A204.1 (cell line): ENCODE measurements around the gene AP2B1.
"Not testable (repeated sequence)": the region's sequence is repeated elsewhere in the genome, so short reads cannot be mapped to it uniquely, and the experiment has no call there.

ENCODE experiments used
- FAIRE-seq: peaks from 2 replicates; lab custom pipeline; 2012; peaks lifted over from hg19 to GRCh38; lab: Jason Lieb, UNC

The AP2B1 gene

DNA sequence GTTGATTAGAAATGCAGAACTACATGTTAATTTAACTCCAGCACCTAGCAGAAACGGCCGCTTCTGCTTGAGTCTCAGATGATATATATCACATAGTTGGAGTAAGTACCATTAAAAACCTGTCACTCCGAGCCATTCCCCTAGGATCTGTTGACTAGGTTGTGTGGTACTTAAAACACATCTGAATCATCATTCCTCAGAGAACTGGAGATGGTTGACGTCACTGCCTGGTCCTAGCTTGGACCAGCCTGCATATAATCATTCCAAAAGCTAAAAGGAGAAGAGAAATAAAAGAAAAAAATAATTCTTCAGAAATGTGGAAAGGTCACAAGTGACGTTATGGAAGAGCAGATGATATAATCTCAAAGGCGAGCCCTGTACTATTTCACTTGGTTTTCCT is 113.0 kb downstream of the AP2B1 start:
- FAIRE-seq: no peak

DNA sequence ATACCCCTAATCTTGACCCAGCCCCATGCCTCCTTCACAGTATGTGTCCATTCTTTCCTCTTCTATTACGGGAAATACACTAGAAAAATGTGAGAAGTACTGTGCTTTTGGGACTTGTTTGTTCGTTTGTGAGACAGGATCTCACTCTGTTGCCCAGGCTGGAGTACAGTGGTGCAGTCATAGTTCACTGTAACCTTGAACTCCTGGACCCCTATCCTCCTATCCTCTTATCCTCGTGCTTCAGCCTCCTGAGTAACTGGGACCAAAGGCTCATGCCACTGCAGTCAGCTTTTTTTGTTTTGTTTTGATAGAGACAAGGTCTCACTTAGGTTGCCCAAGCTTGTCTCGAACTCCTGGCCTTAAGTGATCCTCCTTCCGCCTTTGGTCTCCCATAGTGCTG is 114.4 kb downstream of the AP2B1 start:
- no peak for FAIRE-seq

DNA sequence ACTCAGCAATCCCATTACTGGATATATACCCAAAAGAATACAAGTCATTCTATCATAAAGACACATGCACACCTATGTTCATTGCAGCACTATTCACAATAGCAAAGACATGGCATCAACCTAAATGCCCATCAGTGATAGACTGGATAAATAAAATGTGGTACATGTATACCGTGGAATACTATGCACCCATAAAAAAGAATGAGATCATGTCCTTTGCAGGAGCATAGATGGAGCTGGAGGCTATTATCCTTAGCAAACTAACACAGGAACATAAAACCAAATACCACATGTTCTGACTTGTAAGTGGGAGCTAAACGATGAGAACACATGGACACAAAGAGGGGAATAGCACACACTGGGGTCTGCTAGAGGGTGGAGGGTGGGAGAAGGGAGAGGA is 116.2 kb downstream of the AP2B1 start:
- not testable (repeated sequence) for FAIRE-seq

DNA sequence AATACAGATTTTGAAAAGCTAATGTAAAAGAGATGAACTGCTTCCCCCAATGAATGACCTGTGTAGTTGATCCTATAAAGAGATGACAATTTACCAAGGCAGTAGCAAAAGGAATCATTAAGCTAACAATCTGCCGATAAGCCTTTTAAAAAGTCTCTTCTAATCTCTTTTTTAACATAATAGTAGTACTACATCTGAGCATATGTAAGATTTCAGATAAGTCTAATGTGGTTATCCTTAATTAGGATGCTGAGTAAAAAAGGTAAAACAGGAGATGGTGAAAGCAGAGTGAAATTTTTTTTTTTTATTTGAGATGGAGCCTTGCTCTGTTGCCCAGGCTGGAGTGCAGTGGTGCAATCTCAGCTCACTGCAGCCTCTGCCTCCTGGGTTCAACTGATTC is 118.1 kb downstream of the AP2B1 start:
- no peak for FAIRE-seq

DNA sequence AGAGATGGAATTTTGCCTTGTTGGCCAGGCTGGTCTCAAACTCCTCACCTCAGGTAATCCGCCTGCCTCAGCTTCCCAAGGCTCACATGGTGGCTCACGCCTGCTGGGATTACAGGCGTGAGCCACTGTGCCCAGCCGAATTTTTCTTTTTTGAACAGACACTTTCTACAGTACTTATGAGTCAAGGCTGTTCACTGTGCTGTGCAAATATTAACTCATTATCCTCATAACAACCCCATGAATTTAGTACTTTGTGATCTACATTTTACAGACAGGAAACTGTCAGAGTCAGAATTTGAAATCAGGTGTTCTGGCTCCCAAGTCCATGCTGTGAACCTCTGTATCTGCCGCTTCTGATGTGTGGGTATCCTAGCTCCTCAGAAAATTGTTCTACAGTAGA is 118.6 kb downstream of the AP2B1 start:
- FAIRE-seq: no peak

DNA sequence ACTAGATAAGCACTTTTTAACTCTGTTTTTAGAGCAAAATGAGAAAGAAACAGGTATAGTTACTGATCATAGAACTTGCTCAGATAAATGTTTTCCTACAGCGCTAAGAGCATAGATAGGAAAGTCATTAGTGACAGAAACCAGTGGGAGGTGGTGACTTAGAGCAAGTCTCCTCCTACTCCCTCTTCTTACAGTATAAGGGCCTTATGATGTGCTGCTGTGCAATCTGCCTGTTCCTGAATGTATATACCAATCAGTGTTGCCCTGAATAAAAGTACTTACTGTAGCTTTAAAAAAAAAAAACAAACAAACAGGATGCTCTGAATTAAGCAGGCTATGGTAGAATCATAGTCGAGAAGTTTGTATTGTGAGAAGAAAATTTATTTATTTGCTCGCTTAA is 121.0 kb downstream of the AP2B1 start:
- FAIRE-seq: no peak

DNA sequence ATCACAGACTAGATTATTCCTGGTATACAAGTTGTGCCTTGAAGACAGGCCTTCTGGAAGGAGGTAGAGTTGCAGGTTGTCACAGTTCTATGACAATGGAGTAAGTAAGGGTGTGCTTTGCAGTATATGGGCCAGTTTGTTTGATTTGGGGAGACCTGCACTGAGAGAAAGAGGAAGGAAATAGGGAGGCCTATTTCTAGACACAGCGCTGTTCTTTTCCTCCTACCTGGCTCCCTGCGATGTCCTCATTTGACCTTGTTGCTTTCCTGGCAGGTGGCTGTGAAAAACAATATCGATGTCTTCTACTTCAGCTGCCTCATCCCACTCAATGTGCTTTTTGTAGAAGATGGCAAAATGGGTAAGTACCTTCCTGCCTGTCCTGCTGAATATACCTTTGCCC is 121.8 kb downstream of the AP2B1 start:
- FAIRE-seq: no peak

DNA sequence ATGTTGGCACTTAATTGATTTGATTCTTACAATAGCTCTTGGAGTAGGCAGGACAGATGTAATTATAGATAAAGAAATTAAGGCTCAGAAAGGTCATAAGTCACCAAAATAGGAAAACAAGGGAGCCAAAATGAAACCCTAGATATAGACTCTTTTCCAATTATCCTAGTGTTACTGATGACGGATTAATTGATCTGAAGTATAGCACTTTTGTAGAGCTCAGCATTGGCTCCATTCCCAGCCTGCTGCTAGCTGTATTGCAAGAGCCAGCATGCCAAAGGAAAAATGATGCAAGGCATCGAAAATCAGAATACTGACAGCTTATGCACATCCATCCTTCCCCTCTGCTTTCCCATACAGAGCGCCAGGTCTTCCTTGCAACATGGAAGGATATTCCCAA is 122.8 kb downstream of the AP2B1 start:
- FAIRE-seq: no peak

DNA sequence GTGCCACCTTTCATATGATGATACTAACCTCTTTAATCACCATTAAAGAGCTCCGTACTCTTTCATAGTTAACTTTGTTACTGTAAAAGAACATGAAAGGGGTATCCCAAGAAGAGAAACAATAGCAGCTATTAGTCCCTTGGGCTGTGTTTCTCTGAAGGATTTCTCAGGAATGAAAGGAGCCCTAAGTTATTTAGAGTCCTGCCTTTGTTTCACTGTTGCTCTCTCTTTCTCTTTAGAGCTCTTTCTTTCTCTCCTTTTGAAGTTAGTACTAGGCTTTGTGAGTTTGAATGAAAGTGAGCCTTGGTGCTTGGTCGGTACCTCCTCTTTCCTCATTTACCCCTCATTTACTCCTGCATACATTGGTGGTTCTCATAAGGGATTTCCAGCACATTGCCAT is 123.8 kb downstream of the AP2B1 start:
- FAIRE-seq: no peak

DNA sequence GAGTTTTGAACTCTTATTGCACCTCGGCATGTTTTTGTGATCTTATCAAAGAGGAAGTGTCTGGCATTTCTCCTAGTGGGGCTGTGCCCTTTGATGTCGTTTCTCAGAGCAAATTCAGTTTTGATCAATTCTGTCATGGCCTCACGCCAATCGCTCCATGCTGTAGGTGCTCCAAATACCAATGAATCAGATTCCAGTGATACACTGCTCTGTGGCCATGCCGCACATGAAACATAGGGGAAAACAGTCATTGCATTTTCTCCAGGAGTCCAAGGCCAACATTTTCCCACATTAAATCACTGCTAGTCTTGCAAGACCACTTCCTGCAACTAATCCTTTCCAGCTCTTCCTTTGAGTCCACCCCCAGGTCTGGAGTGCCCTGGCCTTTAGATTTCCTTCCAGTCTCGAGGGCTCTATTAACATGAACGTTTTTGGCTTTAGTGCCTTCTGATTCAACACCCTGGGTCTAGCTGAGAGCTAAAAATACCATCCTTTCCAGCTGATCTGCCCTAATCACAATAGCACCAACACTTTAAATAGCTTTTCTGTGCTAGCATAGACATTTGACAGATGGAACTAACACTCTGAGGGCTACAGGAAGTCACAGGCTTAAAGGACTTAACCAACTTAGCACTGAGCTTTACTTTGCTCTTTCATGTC is 126.1 kb downstream of the AP2B1 start:
- FAIRE-seq: no peak

DNA sequence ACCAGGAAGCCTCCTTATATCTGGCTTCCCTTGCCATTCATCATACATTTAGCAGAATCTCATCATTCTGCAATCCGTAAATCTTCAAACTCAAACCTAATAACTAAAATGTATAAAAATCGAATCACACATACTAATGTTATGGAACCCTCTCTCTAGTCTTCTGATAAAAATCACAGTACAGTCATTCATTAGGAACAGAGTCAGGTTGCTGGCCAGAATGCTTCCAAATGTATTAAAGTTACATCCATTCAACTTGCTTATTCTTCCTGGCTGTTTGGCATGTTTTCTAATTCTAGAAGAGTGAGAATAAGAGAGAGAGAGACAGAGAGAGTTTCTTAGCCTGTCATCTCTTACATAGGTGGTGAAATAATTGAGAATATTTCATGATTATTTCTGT is 127.9 kb downstream of the AP2B1 start:
- no peak for FAIRE-seq

DNA sequence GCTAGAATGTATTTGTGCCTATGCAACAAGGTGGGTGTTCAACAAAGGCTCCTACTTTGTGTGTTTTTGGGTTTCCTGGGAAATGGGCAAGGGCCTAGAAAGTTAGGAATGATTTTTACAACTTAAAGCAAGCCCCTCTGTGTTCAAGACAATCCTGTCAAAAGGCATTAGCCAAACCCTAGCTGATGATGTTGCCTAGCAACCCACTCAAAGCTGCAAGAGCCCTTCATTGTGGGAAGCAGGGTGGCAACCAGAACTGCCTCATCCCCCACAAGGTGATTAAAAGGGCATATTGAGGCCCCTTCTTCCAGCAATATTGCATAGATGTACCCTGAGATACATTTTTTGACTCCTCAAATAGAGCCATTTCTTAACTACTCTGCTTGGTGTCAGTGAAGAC is 128.3 kb downstream of the AP2B1 start:
- FAIRE-seq: no peak

DNA sequence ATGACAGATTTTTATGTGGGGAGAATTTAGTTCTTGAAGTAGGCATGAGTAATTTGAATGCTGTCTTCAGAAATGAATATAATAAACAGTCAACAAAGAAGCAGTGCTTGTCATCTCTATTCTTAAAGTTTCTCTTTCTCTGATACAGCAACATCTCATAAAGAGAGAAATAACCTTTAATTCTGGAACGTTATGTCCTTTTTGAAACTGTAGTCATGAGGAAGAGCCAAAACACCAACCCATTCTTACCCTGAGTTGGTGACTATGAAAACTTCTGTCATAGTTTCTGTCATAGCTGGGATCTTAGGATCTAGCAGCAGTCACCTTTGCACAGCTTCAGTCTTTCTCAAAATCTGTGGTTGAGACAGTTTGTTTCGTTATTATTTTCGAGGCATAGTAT is 129.1 kb downstream of the AP2B1 start:
- FAIRE-seq: no peak

DNA sequence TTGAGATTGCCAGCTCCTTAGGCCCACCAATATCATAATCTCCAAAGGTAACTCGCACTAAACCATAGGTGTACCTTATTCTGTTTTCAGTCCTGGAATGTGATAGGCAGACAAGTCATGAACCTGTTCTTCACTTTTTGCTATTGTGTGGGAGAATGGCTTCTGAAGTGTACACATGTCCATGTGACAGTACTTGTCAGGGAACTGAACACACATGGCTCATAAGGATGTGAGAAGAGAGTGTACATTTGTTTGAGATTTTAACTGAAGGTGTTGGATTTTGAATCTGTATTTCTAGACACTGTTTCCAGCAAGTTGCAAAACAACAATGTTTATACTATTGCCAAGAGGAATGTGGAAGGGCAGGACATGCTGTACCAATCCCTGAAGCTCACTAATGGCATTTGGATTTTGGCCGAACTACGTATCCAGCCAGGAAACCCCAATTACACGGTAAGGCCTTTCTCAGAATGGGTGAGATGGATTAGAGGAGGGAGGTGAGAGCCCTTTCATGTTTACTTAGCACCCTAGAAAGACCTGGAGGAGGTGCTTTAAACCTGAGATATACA is 129.9 kb downstream of the AP2B1 start:
- no peak for FAIRE-seq

DNA sequence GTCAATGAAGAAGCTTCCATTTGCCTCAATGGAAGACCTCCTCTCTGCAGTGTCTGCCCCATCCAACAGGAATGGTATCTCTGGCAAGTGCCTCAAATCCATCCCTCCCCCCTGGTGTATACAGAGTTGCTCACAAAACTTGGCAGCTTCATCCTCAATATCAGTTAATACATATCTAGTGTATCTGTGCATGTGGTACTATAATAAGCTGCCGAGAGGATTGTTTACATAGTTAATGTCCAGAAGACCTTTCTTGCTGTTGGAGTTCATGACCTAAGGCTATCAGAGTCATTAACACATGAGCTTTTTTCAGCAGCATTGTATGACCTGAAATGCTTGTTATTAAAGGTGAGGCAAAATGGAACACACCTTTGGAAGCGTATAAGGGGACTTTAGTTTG is 130.4 kb downstream of the AP2B1 start:
- FAIRE-seq: no peak

DNA sequence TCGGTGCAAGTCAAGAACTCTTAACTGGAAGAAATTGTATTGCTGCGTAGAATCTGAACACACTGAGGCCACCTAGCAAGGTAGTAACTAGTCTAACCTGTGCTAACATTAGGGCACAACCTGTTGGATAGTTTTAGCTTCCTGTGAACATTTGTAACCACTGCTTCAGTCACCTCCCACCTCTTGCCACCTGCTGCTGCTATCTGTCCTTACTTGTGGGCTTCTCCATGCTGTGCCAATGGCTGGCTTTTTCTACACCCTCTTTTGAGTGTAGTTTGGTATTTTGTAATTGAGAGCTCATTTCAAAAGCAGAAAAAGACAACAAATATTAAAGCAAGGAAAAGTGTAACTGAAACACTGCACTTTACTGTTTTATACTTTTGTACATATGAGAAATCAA is 136.6 kb downstream of the AP2B1 start:
- FAIRE-seq: no peak

DNA sequence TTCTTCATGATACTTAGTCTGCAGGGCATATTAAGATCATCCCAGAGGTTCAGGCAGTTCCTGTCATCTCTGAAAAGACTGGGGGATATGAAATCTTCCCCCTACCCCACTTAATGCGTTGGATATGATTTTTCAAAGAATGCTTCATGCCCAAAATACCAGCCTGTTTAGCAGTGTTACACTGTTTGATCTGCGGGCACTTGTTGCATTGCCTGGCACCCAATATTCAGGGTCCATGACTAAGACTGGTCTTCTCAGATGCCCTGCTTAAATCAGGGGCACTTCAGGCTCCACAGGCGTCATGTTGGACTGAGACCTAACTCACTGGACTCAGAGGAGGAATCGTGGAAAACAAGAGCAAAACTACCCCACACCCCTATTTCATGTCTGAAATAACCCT is 137.9 kb downstream of the AP2B1 start:
- FAIRE-seq: no peak

DNA sequence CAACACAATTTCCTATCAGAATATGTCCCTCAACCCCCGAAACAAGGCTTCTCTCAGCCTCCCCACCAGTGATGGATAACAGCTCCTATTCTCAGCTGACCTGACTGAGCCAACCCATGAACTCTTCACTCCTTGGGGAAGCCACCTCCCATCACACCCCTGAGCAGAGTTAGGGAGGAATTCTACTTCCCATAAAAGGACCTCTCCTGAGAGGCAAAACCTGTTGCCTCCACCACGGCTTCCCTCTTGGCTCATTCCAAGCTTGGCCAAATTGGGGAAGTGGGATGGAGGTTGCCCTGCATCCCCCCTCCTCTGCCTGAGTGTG is 138.6 kb downstream of the AP2B1 start:
- FAIRE-seq: no peak

DNA sequence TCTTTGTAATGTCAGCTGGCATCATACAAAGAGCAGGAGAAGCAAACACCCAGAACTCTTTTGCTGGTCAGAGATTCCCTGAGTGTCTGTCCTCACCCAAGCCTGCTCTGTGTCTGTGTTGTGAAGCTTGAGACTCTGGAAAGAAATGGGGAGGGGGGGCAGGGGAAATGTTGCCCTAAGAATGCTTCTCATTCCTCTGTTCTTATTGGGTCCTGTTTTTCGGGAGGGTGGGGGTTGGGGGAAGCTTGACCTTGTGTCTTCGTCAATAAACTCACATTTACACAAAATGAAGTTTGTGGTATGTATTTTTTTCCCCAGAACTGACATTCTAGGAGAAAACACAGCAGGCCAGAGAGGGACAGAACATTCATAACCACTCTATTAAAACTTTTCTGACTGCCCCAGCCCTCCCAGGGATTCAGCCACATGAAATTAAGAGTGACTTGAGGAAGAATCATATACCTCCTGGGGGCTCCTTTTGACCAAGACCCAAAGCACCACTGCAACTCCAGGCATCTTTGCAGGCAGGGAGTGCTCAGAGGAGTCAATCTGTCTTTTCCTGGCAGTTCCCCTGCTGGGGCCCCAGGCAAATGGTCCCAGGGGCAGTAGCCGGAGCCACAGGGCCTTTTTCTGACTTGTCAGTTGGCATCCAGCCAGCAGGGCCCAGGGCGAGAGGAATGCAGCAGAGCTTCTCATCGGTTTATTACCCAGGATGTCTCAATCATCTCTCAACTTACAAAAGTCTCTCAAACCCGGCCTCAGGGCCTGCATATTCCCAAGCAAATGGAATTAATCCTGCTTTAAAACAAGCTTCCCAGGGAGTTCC is 139.2 kb downstream of the AP2B1 start:
- no peak for FAIRE-seq

DNA sequence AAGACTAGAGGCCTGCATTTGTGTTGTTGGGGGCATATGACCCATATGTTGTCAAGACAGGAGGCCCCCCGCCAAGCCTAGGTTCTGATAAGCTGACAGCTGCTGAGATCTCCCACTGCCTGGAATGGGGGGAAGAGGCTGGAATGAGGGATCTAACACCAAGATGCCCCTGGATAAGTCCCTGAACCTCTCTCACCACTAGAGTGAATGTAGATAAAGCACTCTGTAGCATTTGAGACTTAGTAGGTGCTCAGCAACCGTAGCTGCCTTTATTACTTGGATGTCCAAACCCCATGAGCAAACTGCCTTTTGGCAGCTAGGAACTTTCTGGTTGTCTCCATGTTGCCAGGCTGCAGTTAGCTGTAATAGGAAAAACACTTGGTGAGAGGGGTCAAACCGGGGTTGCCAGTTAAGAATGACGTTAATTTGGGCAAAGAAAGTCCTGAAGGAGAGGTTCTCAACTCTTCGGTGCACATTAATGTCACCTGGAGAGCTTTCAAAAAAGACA is 139.9 kb downstream of the AP2B1 start:
- no peak for FAIRE-seq

DNA sequence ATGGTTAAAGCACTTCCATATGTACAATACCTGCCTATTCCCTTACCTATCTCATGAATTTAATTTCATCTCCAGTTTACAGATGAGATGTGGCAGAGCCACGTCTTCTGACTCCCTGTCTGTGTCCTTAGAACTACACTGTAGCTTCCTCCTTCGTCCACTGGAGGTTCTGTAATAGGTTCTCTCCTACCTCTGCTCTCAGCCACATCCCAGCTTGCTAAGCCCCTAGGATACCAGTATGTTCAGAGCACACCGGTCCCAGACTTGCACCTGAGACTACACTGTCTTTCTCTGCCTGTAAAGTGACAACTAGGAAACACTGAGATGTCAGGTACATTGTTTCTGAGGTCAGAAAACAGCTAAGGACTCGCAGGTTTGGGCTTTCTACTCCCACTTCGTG is 140.5 kb downstream of the AP2B1 start:
- no peak for FAIRE-seq

DNA sequence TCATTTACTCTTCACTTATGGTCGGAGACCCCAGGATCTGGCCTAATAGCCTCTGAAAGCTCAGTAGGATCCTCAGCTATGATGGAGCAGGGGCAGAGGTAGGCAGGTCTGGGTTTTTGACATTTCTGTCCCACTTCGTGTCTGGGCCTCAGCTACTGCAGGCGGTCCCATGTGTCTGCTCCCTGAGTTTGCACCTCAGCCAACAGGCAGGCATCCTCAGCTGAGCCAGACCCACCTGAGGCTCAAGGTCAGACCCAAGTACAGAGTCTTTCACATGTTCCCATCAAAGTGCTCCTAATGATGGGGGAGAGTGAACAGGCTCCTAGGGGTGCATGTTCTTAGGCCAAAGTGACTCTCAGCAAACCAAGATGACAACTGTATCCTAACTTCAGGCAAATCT is 141.4 kb downstream of the AP2B1 start:
- FAIRE-seq: no peak

DNA sequence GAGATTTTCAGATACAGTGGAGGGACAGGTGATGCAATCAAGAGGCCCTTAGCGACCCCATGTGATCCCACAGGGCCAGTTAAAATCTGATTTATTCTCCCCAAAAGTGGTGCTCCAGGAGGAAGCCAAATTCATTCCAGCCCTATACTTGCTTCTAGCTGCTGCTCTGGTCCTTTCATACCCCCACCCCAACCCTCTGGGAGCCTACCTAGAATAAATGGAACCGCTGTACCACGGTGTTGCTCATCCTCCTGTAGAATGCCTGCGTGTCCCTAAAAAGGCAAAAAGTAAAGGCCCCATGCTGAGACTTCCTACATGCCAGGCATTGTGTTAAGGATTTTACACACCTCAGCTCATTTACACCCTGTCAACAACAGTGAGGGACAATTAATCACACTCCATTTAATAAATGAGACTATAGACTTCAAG is 142.3 kb downstream of the AP2B1 start:
- FAIRE-seq: no peak
